Activated naive CD4-positive, alpha-beta T cell treated with anti-CD3 and anti-CD28 coated beads for 36 hours (primary cell): Measurements from ENCODE around the gene GGA1. TPM values are rescaled to one million over a fixed set of nuclear protein-coding genes. Genes with fewer than 3 reads are reported as not detected.

Experiments used
- CTCF ChIA-PET: fragments of 350-600 bp; sonication (Branson Sonifier 250); formaldehyde crosslinking; loops from one replicate; lab custom pipeline; 2021; ENCODE audit warnings: antibody characterized with exemption; lab: Charles Lee
- DNase-seq: peaks from one replicate; pipeline ENCODE4 v3.0.0-alpha.2; 2020
- H3K27ac Mint-ChIP-seq: one replicate; pipeline ENCODE4 v1.8.0; 2021; ENCODE audit warnings: mild to moderate bottlenecking, mixed read lengths
- H3K27me3 Mint-ChIP-seq: one replicate; pipeline ENCODE4 v1.8.0; 2021; ENCODE audit warnings: low read depth, mixed read lengths
- H3K36me3 Mint-ChIP-seq: one replicate; pipeline ENCODE4 v1.8.0; 2021; ENCODE audit warnings: low read depth, mixed read lengths
- H3K4me1 Mint-ChIP-seq: one replicate; pipeline ENCODE4 v1.8.0; 2021; ENCODE audit warnings: low read depth, mixed read lengths
- H3K4me3 Mint-ChIP-seq: one replicate; pipeline ENCODE4 v1.8.0; 2021; ENCODE audit warnings: mild to moderate bottlenecking, moderate library complexity, mixed read lengths
- H3K9me3 Mint-ChIP-seq: one replicate; pipeline ENCODE4 v1.8.0; 2021; ENCODE audit warnings: mixed read lengths
- intact Hi-C: fragments of 100-400 bp; cut with micrococcal nuclease; formaldehyde crosslinking; loops from one replicate; pipeline ENCODE4 v1.15.1; 2023
- total RNA-seq, 2 experiments: library from RNA; stranded (reverse); gene quantifications; one replicate each; pipeline ENCODE4 v1.2.3, GENCODE V29; 2021

The GGA1 gene
- total RNA-seq, result 10 to 100 TPM; 46.1 to 49.1 TPM

- intact Hi-C loops, result loop anchor here (1.0 to 5.0 kb wide), 12 partner anchors 16 to 486 kb away; partner anchors contain the start of genes ANKRD54, EIF3L, GCAT and NOL12
- peak within 1 kb of the TSS; percentile 86 for H3K4me3 Mint-ChIP-seq
- H3K27ac Mint-ChIP-seq, result peak within 1 kb of the TSS; percentile 98
- peak; percentile 98 for DNase-seq
- CTCF ChIA-PET, result interaction anchor here (0.7 to 5.0 kb wide), 15 partner anchors 13 to 255 kb away, joined by 3 to 42 read pairs (median 5); partner anchors contain the start of gene MFNG
- H3K36me3 Mint-ChIP-seq, result no peaks in the 10 kb centered on the region
- no peaks in the 10 kb centered on the region for H3K9me3 Mint-ChIP-seq
- H3K4me1 Mint-ChIP-seq, result peaks cover 50% of the 10 kb centered on the region
- no peaks in the 10 kb centered on the region for H3K27me3 Mint-ChIP-seq
Observed at GRCh38 chr22:37608477-37609239, at the start of gene GGA1. TSS of gene GGA1 (plus strand) at chr22:37608834. CDS start at chr22:37608861, 27 bp downstream.

DNA sequence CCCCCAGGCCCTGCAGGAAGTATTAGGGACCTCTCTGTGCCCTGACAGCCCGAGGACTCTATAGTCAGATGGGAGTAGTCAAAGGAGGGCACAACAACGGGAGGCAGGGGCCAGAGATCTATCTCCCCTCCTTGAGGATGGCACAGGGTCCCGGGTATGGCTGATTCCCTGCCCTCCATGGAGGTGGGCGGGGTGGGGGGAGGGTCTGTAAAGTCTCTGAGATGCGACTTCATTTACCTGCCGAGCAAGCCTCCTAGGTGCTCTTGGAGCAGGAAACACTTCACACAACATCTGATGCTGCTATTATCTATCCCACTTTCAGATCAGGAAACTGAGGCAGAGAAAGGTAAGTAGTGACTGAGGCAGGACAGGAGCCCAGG is 49.1 kb upstream of the GGA1 start:
- Mint-ChIP-seq H3K9me3 (no peaks in the 10 kb centered on the region), H3K4me3 (peak overlapping the region; percentile 52), H3K36me3 (no peaks in the 10 kb centered on the region), H3K27me3 (peaks cover 33% of the 10 kb centered on the region), H3K27ac (no peak overlapping the region), H3K4me1 (peaks cover 13% of the 10 kb centered on the region)
- intact Hi-C loops, result no loop called here
- CTCF ChIA-PET, result interaction anchor here (1.1 to 16.1 kb wide), 2 partner anchors 14 to 68 kb away, joined by 3 to 496 read pairs; no protein-coding TSS in a partner anchor
- no peak for DNase-seq

GRCh38 chr22:37559901-37560607 is 48.6 kb upstream of the GGA1 start, which contains the start of gene CDC42EP1:
TSS of gene CDC42EP1 (plus strand) at chr22:37560480. CDS start at chr22:37566350, 5,870 bp downstream.
- CTCF ChIA-PET, result interaction anchor here (1.1 to 16.1 kb wide), 3 partner anchors 15 to 68 kb away, joined by 3 to 496 read pairs (median 23); no protein-coding TSS in a partner anchor
- intact Hi-C loops, result no loop called here
- Mint-ChIP-seq H3K4me1 (peaks cover 13% of the 10 kb centered on the region), H3K36me3 (no peaks in the 10 kb centered on the region), H3K4me3 (peak within 1 kb of the TSS; percentile 62), H3K27me3 (peaks cover 33% of the 10 kb centered on the region), H3K27ac (no peak within 1 kb of the TSS), H3K9me3 (no peaks in the 10 kb centered on the region)
- no peak for DNase-seq

DNA sequence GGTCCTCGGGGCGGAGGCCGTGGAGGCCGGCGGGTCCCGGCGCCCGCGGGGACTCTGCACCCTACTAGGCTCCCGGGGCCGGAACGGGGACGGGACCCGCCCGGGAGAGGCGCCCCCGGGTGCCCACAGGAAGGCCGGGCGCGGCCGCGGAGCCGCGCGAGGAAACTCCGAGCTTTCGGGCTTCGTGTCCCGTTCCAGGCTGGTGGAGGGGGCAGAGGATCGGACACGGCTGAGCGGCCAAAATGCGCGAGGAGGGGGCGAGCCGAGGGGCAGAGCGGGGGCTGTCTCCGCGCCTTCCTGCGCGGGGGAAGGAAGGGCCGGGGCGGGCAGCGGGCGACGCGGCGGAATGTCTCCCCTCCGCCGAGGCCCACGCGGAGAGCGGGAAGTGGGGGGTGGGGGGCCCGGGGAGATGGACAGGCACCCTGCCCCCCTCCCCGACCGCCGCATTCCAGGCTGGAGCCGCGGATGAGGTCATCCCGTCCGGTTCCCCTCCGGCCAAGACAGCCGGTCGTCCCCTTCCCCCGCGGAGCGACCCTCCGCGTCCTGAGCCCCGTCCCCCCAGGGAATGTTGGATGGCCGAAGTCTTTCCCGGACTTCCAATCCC is 47.9 kb upstream of the GGA1 start:
- peaks cover 33% of the 10 kb centered on the region for H3K27me3 Mint-ChIP-seq
- H3K9me3 Mint-ChIP-seq, result no peaks in the 10 kb centered on the region
- intact Hi-C loops, result no loop called here
- H3K27ac Mint-ChIP-seq, result no peak overlapping the region
- H3K4me1 Mint-ChIP-seq, result peaks cover 13% of the 10 kb centered on the region
- DNase-seq, result no peak
- no peaks in the 10 kb centered on the region for H3K36me3 Mint-ChIP-seq
- CTCF ChIA-PET, result interaction anchor here (1.2 to 16.1 kb wide), 5 partner anchors 10 to 75 kb away, joined by 3 to 496 read pairs (median 9); partner anchors contain the start of gene MFNG
- H3K4me3 Mint-ChIP-seq, result peak overlapping the region; percentile 62

GRCh38 chr22:37561212-37562048 is 47.2 kb upstream of the GGA1 start:
- Mint-ChIP-seq H3K36me3 (no peaks in the 10 kb centered on the region), H3K27me3 (peaks cover 33% of the 10 kb centered on the region), H3K4me1 (peaks cover 19% of the 10 kb centered on the region), H3K27ac (no peak overlapping the region), H3K4me3 (peak overlapping the region; percentile 62), H3K9me3 (no peaks in the 10 kb centered on the region)
- CTCF ChIA-PET, result interaction anchor here (0.6 to 16.1 kb wide), 11 partner anchors 9 to 624 kb away, joined by 3 to 496 read pairs (median 3); partner anchors contain the start of gene MFNG
- intact Hi-C loops, result no loop called here
- DNase-seq, result peak; percentile 92

DNA sequence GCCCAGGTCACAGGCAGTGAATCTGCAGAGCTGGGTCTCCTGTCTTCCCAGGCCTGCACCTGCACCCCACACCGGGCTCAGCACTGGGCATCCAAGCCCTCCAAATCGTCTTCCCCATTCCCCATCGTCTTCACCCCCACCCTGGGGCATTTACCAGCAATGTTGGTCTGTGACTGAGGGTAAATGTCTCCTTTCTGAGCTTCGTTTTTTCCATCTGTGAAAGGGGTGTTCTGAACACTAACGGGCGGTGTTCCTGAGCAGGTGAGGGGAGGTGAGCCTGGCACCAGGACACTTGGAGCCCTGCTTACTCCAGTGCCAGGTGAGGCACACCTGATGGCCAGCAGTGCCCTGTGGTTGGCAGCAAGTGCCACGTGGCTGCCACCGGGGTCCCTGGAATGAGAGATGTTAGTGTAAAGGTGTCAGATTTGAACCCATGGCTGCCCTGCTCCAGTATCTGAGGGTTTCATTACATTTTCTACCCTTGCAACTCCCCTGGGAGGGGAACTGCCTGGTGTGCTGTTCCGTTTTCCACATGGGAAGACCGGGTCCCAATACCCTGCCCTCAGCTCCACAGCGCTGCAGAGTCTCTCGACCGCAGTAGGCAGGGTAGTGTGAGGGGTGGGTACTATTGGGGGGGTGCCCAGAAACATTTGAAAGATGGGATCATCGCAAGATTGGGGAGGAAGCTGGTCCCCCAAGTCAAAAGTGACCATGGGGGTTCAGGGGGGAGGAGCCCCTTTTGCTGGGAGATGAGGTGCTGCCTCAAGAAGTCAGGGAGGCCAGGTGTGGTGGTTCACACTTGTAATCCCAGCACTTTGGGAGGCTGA is 46.4 kb upstream of the GGA1 start:
- Mint-ChIP-seq H3K4me1 (peaks cover 26% of the 10 kb centered on the region), H3K4me3 (peak overlapping the region; percentile 62), H3K9me3 (no peaks in the 10 kb centered on the region), H3K27me3 (peaks cover 33% of the 10 kb centered on the region), H3K27ac (no peak overlapping the region), H3K36me3 (no peaks in the 10 kb centered on the region)
- no peak for DNase-seq
- intact Hi-C loops, result no loop called here
- CTCF ChIA-PET, result interaction anchor here (0.6 to 16.1 kb wide), 12 partner anchors 8 to 623 kb away, joined by 3 to 496 read pairs (median 4); partner anchors contain the start of gene MFNG

DNA sequence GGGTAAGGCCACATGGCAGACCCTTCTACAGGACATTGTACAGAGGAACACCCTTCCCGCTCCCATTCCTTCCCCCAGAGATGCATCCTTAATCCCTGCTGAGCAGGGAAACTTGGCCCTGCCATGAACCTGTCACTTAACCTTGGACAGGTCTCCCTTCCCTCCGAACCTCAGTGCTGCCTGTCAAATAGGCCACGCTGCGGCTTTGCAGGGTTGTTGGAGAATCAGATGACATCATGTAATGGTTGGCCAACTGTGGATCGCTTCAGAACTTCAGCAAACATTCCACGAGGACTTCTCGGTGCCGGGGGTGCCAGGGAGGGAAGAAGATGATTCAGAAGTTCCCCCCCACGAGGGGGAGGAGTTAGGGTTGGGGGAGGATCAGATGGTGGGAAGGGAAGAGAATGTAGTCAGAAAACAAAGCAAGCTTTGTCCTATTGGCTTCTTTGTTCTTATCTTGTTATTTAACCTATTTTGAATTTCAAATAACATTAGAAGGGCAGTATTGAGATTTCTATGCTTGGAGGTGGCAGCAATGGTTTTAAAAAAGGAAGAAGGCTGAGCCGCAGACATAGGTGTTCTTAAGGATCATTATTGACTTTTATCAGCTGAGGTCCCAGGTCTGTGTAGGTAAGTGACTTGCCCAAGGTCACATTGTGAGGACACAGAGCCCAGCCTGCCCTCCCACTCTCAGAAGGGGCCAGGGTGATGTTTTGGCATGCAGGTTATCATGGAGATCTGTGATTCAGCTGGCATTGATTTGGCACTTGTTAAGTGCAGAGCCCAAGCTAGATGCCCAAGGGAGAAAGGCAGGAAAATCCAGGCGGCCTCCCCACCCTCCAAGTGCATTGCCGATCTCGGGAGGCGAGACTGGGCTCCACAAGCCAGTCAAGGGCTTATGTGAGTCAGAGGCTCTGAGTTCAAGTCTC is 45.2 kb upstream of the GGA1 start:
- Mint-ChIP-seq H3K9me3 (no peaks in the 10 kb centered on the region), H3K4me1 (peaks cover 32% of the 10 kb centered on the region), H3K27me3 (peaks cover 30% of the 10 kb centered on the region), H3K27ac (no peak overlapping the region), H3K36me3 (no peaks in the 10 kb centered on the region), H3K4me3 (no peak overlapping the region)
- intact Hi-C loops, result no loop called here
- CTCF ChIA-PET, result interaction anchor here (0.6 to 16.1 kb wide), 7 partner anchors 10 to 91 kb away, joined by 3 to 496 read pairs (median 6); partner anchors contain the start of gene MFNG
- no peak for DNase-seq

GRCh38 chr22:37564111-37564711 is 44.4 kb upstream of the GGA1 start:
- no peaks in the 10 kb centered on the region for H3K9me3 Mint-ChIP-seq
- peaks cover 32% of the 10 kb centered on the region for H3K4me1 Mint-ChIP-seq
- H3K27ac Mint-ChIP-seq, result no peak overlapping the region
- CTCF ChIA-PET, result interaction anchor here (1.0 to 16.1 kb wide), 6 partner anchors 10 to 92 kb away, joined by 3 to 496 read pairs (median 6); no protein-coding TSS in a partner anchor
- no peak overlapping the region for H3K4me3 Mint-ChIP-seq
- no peak for DNase-seq
- intact Hi-C loops, result no loop called here
- H3K27me3 Mint-ChIP-seq, result peaks cover 30% of the 10 kb centered on the region
- H3K36me3 Mint-ChIP-seq, result no peaks in the 10 kb centered on the region

GRCh38 chr22:37565830-37566229 is 42.8 kb upstream of the GGA1 start:
- CTCF ChIA-PET, result interaction anchor here (1.1 to 16.1 kb wide), 18 partner anchors 8 to 366 kb away, joined by 3 to 496 read pairs (median 10); partner anchors contain the start of genes GGA1, LGALS2 and MFNG
- Mint-ChIP-seq H3K36me3 (no peaks in the 10 kb centered on the region), H3K4me1 (peaks cover 32% of the 10 kb centered on the region), H3K9me3 (no peaks in the 10 kb centered on the region), H3K27me3 (peaks cover 22% of the 10 kb centered on the region), H3K4me3 (no peak overlapping the region), H3K27ac (no peak overlapping the region)
- intact Hi-C loops, result no loop called here
- no peak for DNase-seq
